Measurements from ENCODE around the gene NYNRIN.

- TF ChIP-seq CTCF (conservative IDR thresholded peaks at IDR 0.05; ENCODE audit: low read depth, low read length) (no peak), EZH2 (IDR thresholded peaks at IDR 0.05; ENCODE audit: low read length, unreplicated experiment) (no peak)
Observed at GRCh38 chr14:24362241-24362960, 36.4 kb upstream of the NYNRIN start.

Data from PC-3 (cell line).